GM21515 (cell line): ENCODE results near the gene SUCO.
"Not testable (repeated sequence)": the region's sequence is repeated elsewhere in the genome, so short reads cannot be mapped to it uniquely, and the experiment has no call there.

Experiments used
- ATAC-seq: cut with Tn5 transposase; IDR thresholded peaks from one replicate; pipeline ENCODE4 v1.9.1; 2021; ENCODE audit not compliant: unreplicated experiment

Gene SUCO

GRCh38 chr1:172557270-172557669 is 24.3 kb downstream of the SUCO start:
- no peak for ATAC-seq

GRCh38 chr1:172559572-172560210 is 26.7 kb downstream of the SUCO start:
- no peak for ATAC-seq

- no peak for ATAC-seq
These were observed 28.3 kb downstream of the SUCO start for GRCh38 chr1:172561252-172561651.

- no peak for ATAC-seq
These were observed 33.4 kb downstream of the SUCO start for GRCh38 chr1:172566196-172566997.

GRCh38 chr1:172567720-172568119 is 34.8 kb downstream of the SUCO start:
- ATAC-seq: no peak

- no peak for ATAC-seq
These were observed 41.1 kb downstream of the SUCO start for GRCh38 chr1:172574080-172574479.

GRCh38 chr1:172578586-172578985 is 45.6 kb downstream of the SUCO start:
- no peak for ATAC-seq

GRCh38 chr1:172581273-172581672 is 48.3 kb downstream of the SUCO start:
- no peak for ATAC-seq

GRCh38 chr1:172581779-172582178 is 48.8 kb downstream of the SUCO start:
- no peak for ATAC-seq

- ATAC-seq: no peak
These were observed 49.9 kb downstream of the SUCO start for GRCh38 chr1:172582889-172583288.

GRCh38 chr1:172585348-172585747 is 52.4 kb downstream of the SUCO start:
- ATAC-seq: no peak

GRCh38 chr1:172585861-172586260 is 52.9 kb downstream of the SUCO start:
- no peak for ATAC-seq

- ATAC-seq: no peak
These were observed 55.6 kb downstream of the SUCO start for GRCh38 chr1:172588296-172589291.

- ATAC-seq: no peak
These were observed 56.6 kb downstream of the SUCO start for GRCh38 chr1:172589553-172589952.

- not testable (repeated sequence) for ATAC-seq
These were observed 58.5 kb downstream of the SUCO start for GRCh38 chr1:172591429-172591828.

- not testable (repeated sequence) for ATAC-seq
These were observed 62.1 kb downstream of the SUCO start for GRCh38 chr1:172595066-172595465.

GRCh38 chr1:172596782-172597181 is 63.8 kb downstream of the SUCO start:
- ATAC-seq: not testable (repeated sequence)

- ATAC-seq: no peak
These were observed 67.0 kb downstream of the SUCO start for GRCh38 chr1:172599912-172600311.

GRCh38 chr1:172600615-172601014 is 67.7 kb downstream of the SUCO start:
- no peak for ATAC-seq

- ATAC-seq: no peak
These were observed 68.2 kb downstream of the SUCO start for GRCh38 chr1:172601046-172601630.

GRCh38 chr1:172602706-172603105 is 69.8 kb downstream of the SUCO start:
- no peak for ATAC-seq
